ENCODE results near the gene CDH4.

Gene CDH4

DNA sequence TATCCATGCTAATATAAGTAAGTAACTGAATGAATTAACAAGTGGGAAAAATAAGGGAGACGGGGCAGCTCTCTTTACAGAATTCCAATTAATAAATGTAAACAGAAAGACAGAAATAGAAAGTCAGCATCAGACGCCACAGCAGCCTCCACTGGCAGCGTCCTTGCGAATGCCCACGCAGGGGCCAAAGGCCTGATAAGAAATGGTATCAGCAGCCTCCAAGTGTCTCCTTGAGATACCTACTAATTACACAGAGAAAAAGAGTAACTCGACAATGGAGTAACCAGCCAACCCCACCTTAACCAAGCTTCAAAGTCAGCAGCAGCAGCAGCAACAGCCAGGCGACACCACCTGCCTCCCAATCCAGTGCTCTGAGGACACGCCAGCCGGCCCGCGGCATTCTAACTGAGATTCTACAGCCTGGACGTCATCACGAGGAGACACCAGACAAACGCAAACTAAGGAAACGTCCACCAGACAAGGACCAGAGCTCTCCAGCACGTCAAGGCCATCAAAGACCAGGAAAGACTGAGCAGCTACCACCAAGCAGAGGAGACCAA lies 734.8 kb downstream of the CDH4 start:
- Mint-ChIP-seq H3K9me3 (peaks cover 23% of the 10 kb centered on the region), H3K27ac (no peak overlapping the region), H3K4me1 (ENCODE audit: low read depth) (peaks cover 20% of the 10 kb centered on the region), H3K4me3 (no peak overlapping the region), H3K36me3 (ENCODE audit: low read depth) (peaks cover 95% of the 10 kb centered on the region), H3K27me3 (no peaks in the 10 kb centered on the region)
- intact Hi-C loops (cut with micrococcal nuclease) = no loop called here

DNA sequence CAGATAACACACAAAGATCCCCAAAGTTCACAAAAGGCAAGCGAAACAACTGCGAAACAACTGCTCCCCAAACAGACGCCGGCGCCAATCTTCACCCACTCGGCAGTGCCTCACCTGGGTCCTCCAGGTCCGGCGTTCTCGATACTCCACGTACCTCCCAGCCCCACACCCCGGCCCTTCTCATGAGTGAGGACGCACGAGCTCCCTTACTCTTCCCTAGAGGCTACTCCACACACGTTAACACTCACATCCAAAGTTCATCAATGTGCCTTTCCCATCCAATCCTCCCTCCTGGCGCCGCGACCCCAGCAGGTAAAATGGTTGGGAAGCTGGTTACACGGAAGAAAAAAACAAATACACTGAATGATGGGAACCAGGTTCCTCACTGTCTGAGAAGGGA lies 736.6 kb downstream of the CDH4 start:
- Mint-ChIP-seq H3K27ac (no peak overlapping the region), H3K27me3 (no peaks in the 10 kb centered on the region), H3K9me3 (peaks cover 40% of the 10 kb centered on the region), H3K4me3 (no peak overlapping the region), H3K36me3 (ENCODE audit: low read depth) (peaks cover 96% of the 10 kb centered on the region), H3K4me1 (ENCODE audit: low read depth) (peaks cover 12% of the 10 kb centered on the region)
- intact Hi-C loops (cut with micrococcal nuclease) = no loop called here

DNA sequence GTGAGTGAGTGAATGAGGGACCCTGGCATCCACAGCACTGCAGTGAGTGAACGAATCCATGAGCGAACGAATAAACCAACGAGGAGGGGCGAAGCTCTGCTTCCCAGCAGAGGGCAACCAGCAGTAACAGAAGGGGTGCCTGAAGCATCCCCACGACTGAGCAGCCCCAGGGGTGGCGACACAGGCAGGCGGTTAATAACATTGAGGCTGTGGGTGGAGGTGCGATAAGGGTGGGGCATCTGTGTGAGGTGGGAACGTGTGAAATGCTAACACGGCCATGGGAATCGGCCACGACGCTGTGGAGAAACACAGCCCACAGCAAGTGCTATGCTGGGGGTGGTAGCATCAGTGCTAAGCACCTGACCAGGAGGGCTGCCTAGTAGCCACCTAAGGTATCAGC lies 737.7 kb downstream of the CDH4 start:
- peaks cover 1% of the 10 kb centered on the region for H3K4me1 Mint-ChIP-seq (ENCODE audit: low read depth)

More for the DNA sequence above, 737.7 kb downstream of the CDH4 start:
- intact Hi-C loops (cut with micrococcal nuclease) = no loop called here
- Mint-ChIP-seq H3K4me3 (no peak overlapping the region), H3K27ac (no peak overlapping the region), H3K9me3 (peaks cover 40% of the 10 kb centered on the region), H3K27me3 (no peaks in the 10 kb centered on the region), H3K36me3 (ENCODE audit: low read depth) (peaks cover 96% of the 10 kb centered on the region)

All from dendritic cell treated with granulocyte-macrophage colony-stimulating factor and Interleukin-4, amounts not matched to agents 40 ng/mL and 50 ng/mL, for 4 days (primary cell).